OCI-LY3 (cell line): ENCODE results near the gene ADIRF.
"Not testable (repeated sequence)": the region's sequence is repeated elsewhere in the genome, so short reads cannot be mapped to it uniquely, and the experiment has no call there.

Experiments used
- H2AFZ ChIP-seq: fragments of 200-600, 300-600 bp; shearing (Covaris generic); 2 replicates; pipeline ENCODE4 v1.6.0; 2014; ENCODE audit warnings: antibody characterized with exemption, low read depth, low read length
- H3K27ac ChIP-seq: fragments of 200-600, 300-600 bp; sonication (generic); 2 replicates; pipeline ENCODE4 v1.5.1; 2014; ENCODE audit warnings: mild to moderate bottlenecking, low read length, moderate library complexity, mixed read lengths
- H3K27me3 ChIP-seq: fragments of 200-600, 300-600 bp; sonication (generic); 2 replicates; pipeline ENCODE4 v1.6.1; 2014; ENCODE audit warnings: low read depth, low read length, mixed read lengths
- H3K36me3 ChIP-seq: fragments of 200-600, 300-600 bp; sonication (generic); replicated peaks from 2 replicates; pipeline ENCODE3; 2014; ENCODE audit warnings: low read depth, low read length, mixed read lengths
- H3K4me1 ChIP-seq: fragments of 300-600, 200-600 bp; sonication (generic); 2 replicates; pipeline ENCODE4 v1.6.1; 2014; ENCODE audit warnings: low read length, mixed read lengths
- H3K4me2 ChIP-seq: fragments of 200-600, 300-600 bp; sonication (generic); 2 replicates; pipeline ENCODE4 v1.6.1; 2014; ENCODE audit warnings: low read length, mixed read lengths
- H3K4me3 ChIP-seq: fragments of 300-600, 200-600 bp; sonication (generic); 2 replicates; pipeline ENCODE4 v1.5.1; 2014; ENCODE audit warnings: antibody characterized with exemption, mild to moderate bottlenecking, low read length, moderate library complexity
- H3K79me2 ChIP-seq: fragments of 300-600, 200-600 bp; shearing (Covaris generic); 2 replicates; pipeline ENCODE4 v1.6.1; 2014; ENCODE audit warnings: mild to moderate bottlenecking, low read length, mixed read lengths
- H3K9ac ChIP-seq: fragments of 300-600, 200-600 bp; shearing (Covaris generic); 2 replicates; pipeline ENCODE4 v1.6.0; 2014; ENCODE audit warnings: mild to moderate bottlenecking, low read length, moderate library complexity
- H3K9me3 ChIP-seq: fragments of 200-600, 300-600 bp; shearing (Covaris generic); 2 replicates; pipeline ENCODE4 v1.6.1; 2014; ENCODE audit warnings: low read length, mixed read lengths; ENCODE audit not compliant: insufficient read depth
- H4K20me1 ChIP-seq: fragments of 200-600, 300-600 bp; sonication (generic); 2 replicates; pipeline ENCODE4 v1.6.1; 2016; ENCODE audit warnings: low read length, mixed read lengths; ENCODE audit not compliant: insufficient read depth
- CTCF ChIP-seq: fragments of 200-600, 300-600 bp; sonication (generic); IDR thresholded peaks from 2 replicates; pipeline ENCODE4 v1.5.1; 2014; ENCODE audit warnings: antibody characterized with exemption, low read length, low read depth
- EZH2phosphoT487 ChIP-seq: fragments of 200-600 bp; shearing (Covaris generic); IDR thresholded peaks from 2 replicates; pipeline ENCODE4 v1.6.1; 2018; ENCODE audit warnings: antibody characterized with exemption, mixed run types, low read depth

ADIRF gene

DNA sequence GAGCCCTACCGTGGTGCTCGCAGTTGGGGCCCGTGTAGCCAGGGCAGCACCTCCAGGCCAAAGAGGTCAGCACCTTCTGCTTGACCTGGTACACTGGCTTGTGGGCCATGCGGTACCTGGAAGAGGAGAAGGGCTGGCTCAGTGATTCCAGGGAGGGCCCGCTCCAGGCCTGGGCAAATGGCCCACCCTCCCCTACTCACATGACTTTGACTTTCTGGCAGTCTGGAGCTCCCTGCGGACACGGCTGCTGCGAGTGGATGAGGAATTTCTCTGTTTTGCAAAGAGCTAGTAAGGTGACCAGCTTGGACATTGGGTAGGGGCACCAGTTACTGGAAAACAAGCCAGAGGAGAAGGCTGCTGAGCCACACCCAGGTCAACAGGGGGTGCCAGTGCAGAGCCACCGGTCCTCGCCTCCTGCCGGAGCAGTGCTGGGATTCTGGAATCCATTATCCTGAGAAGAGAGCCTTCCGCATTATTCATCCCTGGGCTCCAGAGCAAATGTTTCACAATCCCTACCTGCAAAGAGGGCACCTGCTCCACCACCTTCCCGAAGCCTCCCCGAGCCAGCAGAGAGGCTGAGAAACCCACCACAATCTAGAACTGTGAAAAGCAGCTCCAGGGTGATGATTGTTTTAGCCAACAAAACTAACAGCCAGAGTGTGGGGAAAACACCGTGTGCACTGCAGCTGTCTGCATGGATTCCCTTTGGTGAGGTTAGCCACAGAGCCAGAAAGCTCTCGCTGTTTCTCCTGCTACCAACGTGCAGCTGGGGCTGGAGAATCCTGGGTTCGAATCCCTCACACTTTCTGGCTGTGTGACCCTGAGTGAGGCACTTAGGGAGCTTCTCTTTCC is 22.7 kb upstream of the ADIRF start:
- no peak overlapping the region; the same call in 1 of the 2 replicates for H3K9ac ChIP-seq
- TF ChIP-seq EZH2phosphoT487, result no peak
- peak; percentile 38 for TF ChIP-seq CTCF

GRCh38 chr10:86946213-86947155 is 21.8 kb upstream of the ADIRF start:
- H3K9ac ChIP-seq, result no peak overlapping the region; the same call in 1 of the 2 replicates
- H2AFZ ChIP-seq, result no peak overlapping the region
- H4K20me1 ChIP-seq, result no peaks in the 10 kb centered on the region
- no peaks in the 10 kb centered on the region for H3K27me3 ChIP-seq
- TF ChIP-seq EZH2phosphoT487 (no peak), CTCF (no peak)
- H3K4me1 ChIP-seq, result peaks cover 16% of the 10 kb centered on the region
- no peak overlapping the region for H3K27ac ChIP-seq
- H3K9me3 ChIP-seq, result no peaks in the 10 kb centered on the region
- H3K4me2 ChIP-seq, result peak overlapping the region; percentile 48
- H3K4me3 ChIP-seq, result peak overlapping the region; percentile 45; the same call in 1 of the 2 replicates
- H3K36me3 ChIP-seq, result no peaks in the 10 kb centered on the region
- no peaks in the 10 kb centered on the region for H3K79me2 ChIP-seq

More for the DNA sequence above, 22.7 kb upstream of the ADIRF start:
- no peaks in the 10 kb centered on the region for H3K36me3 ChIP-seq
- H3K79me2 ChIP-seq, result no peaks in the 10 kb centered on the region
- peak overlapping the region; percentile 45 for H3K4me3 ChIP-seq
- H3K4me2 ChIP-seq, result peak overlapping the region; percentile 48
- H4K20me1 ChIP-seq, result no peaks in the 10 kb centered on the region
- H3K27ac ChIP-seq, result no peak overlapping the region
- H2AFZ ChIP-seq, result no peak overlapping the region
- H3K27me3 ChIP-seq, result no peaks in the 10 kb centered on the region
- peaks cover 16% of the 10 kb centered on the region for H3K4me1 ChIP-seq
- no peaks in the 10 kb centered on the region for H3K9me3 ChIP-seq

- H3K36me3 ChIP-seq, H3K79me2 ChIP-seq, H3K4me2 ChIP-seq, H3K27ac ChIP-seq, H3K4me3 ChIP-seq, H2AFZ ChIP-seq, H3K9ac ChIP-seq, H4K20me1 ChIP-seq, H3K27me3 ChIP-seq, H3K9me3 ChIP-seq: not testable (repeated sequence)
- H3K4me1 ChIP-seq, result peaks cover 16% of the 10 kb centered on the region
These were observed 20.5 kb upstream of the ADIRF start for GRCh38 chr10:86947806-86948205.

DNA sequence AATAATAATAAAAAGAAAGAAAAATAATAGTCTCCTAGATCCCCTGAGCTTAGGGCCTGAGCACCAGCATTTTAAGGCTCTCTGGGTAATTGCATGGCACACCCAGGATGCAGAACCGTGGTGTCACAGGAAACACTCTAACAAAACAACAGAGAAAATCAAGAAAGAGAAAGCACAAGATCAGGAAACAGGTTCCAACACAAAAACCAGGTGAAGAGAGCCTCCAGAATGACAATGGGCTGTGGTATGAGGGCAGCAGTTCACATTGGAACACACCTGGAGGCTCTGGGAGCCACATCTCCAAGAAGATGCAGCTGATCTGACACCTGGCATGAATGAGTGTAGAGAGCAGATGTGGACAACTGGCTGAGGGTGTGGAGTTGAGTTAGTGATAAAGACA is 17.9 kb upstream of the ADIRF start:
- Histone ChIP-seq H3K36me3 (no peaks in the 10 kb centered on the region), H2AFZ (no peak overlapping the region), H3K9me3 (no peaks in the 10 kb centered on the region), H3K4me1 (peaks cover 12% of the 10 kb centered on the region), H3K27me3 (no peaks in the 10 kb centered on the region), H3K4me3 (no peak overlapping the region), H3K9ac (no peak overlapping the region), H4K20me1 (no peaks in the 10 kb centered on the region), H3K27ac (no peak overlapping the region), H3K79me2 (no peaks in the 10 kb centered on the region), H3K4me2 (no peak overlapping the region)
- TF ChIP-seq CTCF (no peak), EZH2phosphoT487 (no peak)
